H9 (cell line): Measurements from ENCODE around the gene HELQ. TPM values are rescaled to one million over a fixed set of nuclear protein-coding genes. Genes with fewer than 3 reads are reported as not detected.
"Not testable (repeated sequence)": the region's sequence is repeated elsewhere in the genome, so short reads cannot be mapped to it uniquely, and the experiment has no call there.

Experiments
- DNase-seq: peaks from one replicate; pipeline ENCODE4 v3.0.0-alpha.2; 2017
- H2AFZ ChIP-seq: one replicate; pipeline ENCODE4 v1.6.1; 2013; ENCODE audit warnings: mild to moderate bottlenecking, low read length, control low read depth, moderate library complexity
- H2AK5ac ChIP-seq: 2 replicates; pipeline ENCODE4 v1.6.1; 2013; ENCODE audit warnings: low read length, control low read depth, mixed read lengths; ENCODE audit not compliant: insufficient read length
- H2BK120ac ChIP-seq: one replicate; pipeline ENCODE4 v1.6.1; 2013; ENCODE audit warnings: low read depth, mild to moderate bottlenecking, low read length, control low read depth, inconsistent platforms; ENCODE audit not compliant: poor library complexity, severe bottlenecking
- H2BK12ac ChIP-seq: 2 replicates; pipeline ENCODE4 v1.6.1; 2013; ENCODE audit warnings: low read length, control low read depth, mixed read lengths, low read depth; ENCODE audit not compliant: insufficient read length
- H2BK15ac ChIP-seq: 2 replicates; pipeline ENCODE4 v1.6.1; 2013; ENCODE audit warnings: low read depth, low read length, control low read depth
- H2BK20ac ChIP-seq: one replicate; pipeline ENCODE4 v1.6.1; 2013; ENCODE audit warnings: low read depth, mild to moderate bottlenecking, low read length, control low read depth, inconsistent platforms; ENCODE audit not compliant: poor library complexity, severe bottlenecking
- H2BK5ac ChIP-seq: 2 replicates; pipeline ENCODE4 v1.6.1; 2013; ENCODE audit warnings: low read length, control low read depth, mixed read lengths; ENCODE audit not compliant: insufficient read length
- H3K14ac ChIP-seq: 2 replicates; pipeline ENCODE4 v1.6.1; 2013; ENCODE audit warnings: low read length, control low read depth; ENCODE audit not compliant: insufficient read depth
- H3K18ac ChIP-seq: 2 replicates; pipeline ENCODE4 v1.6.1; 2013; ENCODE audit warnings: low read depth, mild to moderate bottlenecking, mixed read lengths, low read length, control low read depth; ENCODE audit not compliant: insufficient read length
- H3K23ac ChIP-seq: 2 replicates; pipeline ENCODE4 v1.6.1; 2013; ENCODE audit warnings: low read length, control low read depth, mixed read lengths, low read depth; ENCODE audit not compliant: insufficient read length
- H3K23me2 ChIP-seq: 2 replicates; pipeline ENCODE4 v1.6.1; 2013; ENCODE audit warnings: low read depth, mild to moderate bottlenecking, mixed read lengths, low read length, control low read depth; ENCODE audit not compliant: insufficient read length, poor library complexity, severe bottlenecking
- H3K27ac ChIP-seq: 2 replicates; pipeline ENCODE4 v1.5.1; 2013; ENCODE audit warnings: low read length, control low read depth, mixed read lengths, low read depth; ENCODE audit not compliant: insufficient read length
- H3K27me3 ChIP-seq: 2 replicates; pipeline ENCODE4 v1.6.1; 2013; ENCODE audit warnings: low read length, control low read depth, inconsistent platforms; ENCODE audit not compliant: insufficient read depth
- H3K4ac ChIP-seq: 2 replicates; pipeline ENCODE4 v1.6.1; 2013; ENCODE audit warnings: low read depth, mild to moderate bottlenecking, control low read depth, inconsistent platforms, low read length, moderate library complexity
- H3K4me1 ChIP-seq: 2 replicates; pipeline ENCODE4 v1.6.1; 2013; ENCODE audit warnings: low read length, control low read depth, inconsistent platforms; ENCODE audit not compliant: insufficient read depth
- H3K4me2 ChIP-seq: 2 replicates; pipeline ENCODE4 v1.6.1; 2013; ENCODE audit warnings: low read length, control low read depth, mixed read lengths; ENCODE audit not compliant: insufficient read length, insufficient read depth
- H3K56ac ChIP-seq: 2 replicates; pipeline ENCODE4 v1.6.1; 2013; ENCODE audit warnings: low read depth, mild to moderate bottlenecking, mixed read lengths, low read length, control low read depth; ENCODE audit not compliant: insufficient read length
- H3K79me1 ChIP-seq: 2 replicates; pipeline ENCODE4 v1.6.1; 2013; ENCODE audit warnings: low read depth, mild to moderate bottlenecking, moderate library complexity, low read length, control low read depth, inconsistent platforms; ENCODE audit not compliant: insufficient read depth, poor library complexity, severe bottlenecking
- H3K79me2 ChIP-seq: 2 replicates; pipeline ENCODE4 v1.6.1; 2013; ENCODE audit warnings: low read length, control low read depth, inconsistent platforms; ENCODE audit not compliant: insufficient read depth
- H3K9ac ChIP-seq: 2 replicates; pipeline ENCODE4 v1.6.1; 2013; ENCODE audit warnings: low read length, control low read depth, mixed read lengths; ENCODE audit not compliant: insufficient read length; ENCODE audit errors: extremely low read depth
- H3K9me3 ChIP-seq: one replicate; pipeline ENCODE4 v1.6.1; 2013; ENCODE audit warnings: low read depth, low read length, inconsistent platforms; ENCODE audit not compliant: control insufficient read depth
- H3T11ph ChIP-seq: one replicate; pipeline ENCODE4 v1.6.1; 2013; ENCODE audit warnings: mild to moderate bottlenecking, low read length, control low read depth, inconsistent platforms
- H4K20me1 ChIP-seq: one replicate; pipeline ENCODE4 v1.6.1; 2013; ENCODE audit not compliant: control insufficient read depth, insufficient read length, insufficient read depth
- H4K5ac ChIP-seq: 2 replicates; pipeline ENCODE4 v1.6.1; 2013; ENCODE audit warnings: low read depth, mild to moderate bottlenecking, mixed read lengths, low read length, control low read depth; ENCODE audit not compliant: insufficient read length
- H4K8ac ChIP-seq: replicated peaks from 2 replicates; pipeline ENCODE4 v1.6.1; 2013; ENCODE audit warnings: low read length, control low read depth, mixed read lengths, low read depth; ENCODE audit not compliant: insufficient read length
- H4K91ac ChIP-seq: 2 replicates; pipeline ENCODE4 v1.6.1; 2013; ENCODE audit warnings: low read depth, mild to moderate bottlenecking, moderate library complexity, mixed read lengths, low read length, control low read depth; ENCODE audit not compliant: insufficient read length
- H3K27ac Mint-ChIP-seq, 3 experiments: 2 replicates in 2 of 3; 3 replicates in 1 of 3; pipeline ENCODE4 v1.8.0; 2020 to 2021; ENCODE audit warnings: mixed read lengths in 3 of 3, mild to moderate bottlenecking in 1 of 3, moderate library complexity in 1 of 3
- H3K27me3 Mint-ChIP-seq: 2 replicates; pipeline ENCODE4 v1.8.0; 2021; ENCODE audit warnings: low read depth, mild to moderate bottlenecking, moderate library complexity, mixed read lengths
- H3K36me3 Mint-ChIP-seq, 3 experiments: 2 replicates in 2 of 3; 3 replicates in 1 of 3; pipeline ENCODE4 v1.8.0; 2020 to 2021; ENCODE audit warnings: low read depth in 3 of 3, mixed read lengths in 3 of 3; ENCODE audit not compliant: insufficient read depth in 1 of 3
- H3K4me1 Mint-ChIP-seq, 2 experiments: 2 replicates each; pipeline ENCODE4 v1.8.0; 2020; ENCODE audit warnings: mixed read lengths in 2 of 2
- H3K4me3 Mint-ChIP-seq, 2 experiments: 2 replicates in 1 of 2; 3 replicates in 1 of 2; pipeline ENCODE4 v1.8.0; 2020 to 2021; ENCODE audit warnings: mild to moderate bottlenecking in 2 of 2, mixed read lengths in 2 of 2, moderate library complexity in 1 of 2
- H3K9me3 Mint-ChIP-seq, 2 experiments: 2 replicates in 1 of 2; 3 replicates in 1 of 2; pipeline ENCODE4 v1.8.0; 2020; ENCODE audit warnings: mild to moderate bottlenecking in 2 of 2, mixed read lengths in 2 of 2, moderate library complexity in 1 of 2
- WGBS: extraction: QIAGEN DNeasy Blood & Tissue Kit; methylation state at CpG from one replicate; pipeline ENCODE4 v1.1.7; 2013; ENCODE audit warnings: missing lambda C conversion rate, low lambda C conversion rate, mixed read lengths; ENCODE audit not compliant: insufficient read length; ENCODE audit errors: extremely low coverage; 5-methylcytosine and 5-hydroxymethylcytosine counted together
- total RNA-seq: library from RNA; stranded (reverse); gene quantifications from 2 replicates; pipeline ENCODE4 v1.2.1, GENCODE V29; 2021
- TF ChIP-seq, protein P1 (sequence below): fragments of 200-600 bp; sonication (generic); conservative IDR thresholded peaks from 3 replicates; pipeline ENCODE4 v1.8.0; 2021; ENCODE audit warnings: antibody characterized with exemption, mild to moderate bottlenecking

Gene HELQ
- total RNA-seq, 1 experiment from 2014 or later, result 16.2 TPM

- H3K23ac ChIP-seq, result no peak overlapping the region
- no peak overlapping the region for H3K27ac Mint-ChIP-seq
- no peak for DNase-seq
- no peak overlapping the region for H3K4ac ChIP-seq
- no peak overlapping the region for H3K27ac ChIP-seq
- H2BK12ac ChIP-seq, result no peak overlapping the region
- H2BK5ac ChIP-seq, result no peak overlapping the region
- no peak overlapping the region for H2BK20ac ChIP-seq
- no peaks in the 10 kb centered on the region for H3K9me3 Mint-ChIP-seq
- H3K27me3 ChIP-seq, result no peaks in the 10 kb centered on the region
- no peaks in the 10 kb centered on the region for H3K79me1 ChIP-seq
- H3K4me3 Mint-ChIP-seq, result no peak overlapping the region
- no peak overlapping the region for H3T11ph ChIP-seq
- TF ChIP-seq, protein P1, sequence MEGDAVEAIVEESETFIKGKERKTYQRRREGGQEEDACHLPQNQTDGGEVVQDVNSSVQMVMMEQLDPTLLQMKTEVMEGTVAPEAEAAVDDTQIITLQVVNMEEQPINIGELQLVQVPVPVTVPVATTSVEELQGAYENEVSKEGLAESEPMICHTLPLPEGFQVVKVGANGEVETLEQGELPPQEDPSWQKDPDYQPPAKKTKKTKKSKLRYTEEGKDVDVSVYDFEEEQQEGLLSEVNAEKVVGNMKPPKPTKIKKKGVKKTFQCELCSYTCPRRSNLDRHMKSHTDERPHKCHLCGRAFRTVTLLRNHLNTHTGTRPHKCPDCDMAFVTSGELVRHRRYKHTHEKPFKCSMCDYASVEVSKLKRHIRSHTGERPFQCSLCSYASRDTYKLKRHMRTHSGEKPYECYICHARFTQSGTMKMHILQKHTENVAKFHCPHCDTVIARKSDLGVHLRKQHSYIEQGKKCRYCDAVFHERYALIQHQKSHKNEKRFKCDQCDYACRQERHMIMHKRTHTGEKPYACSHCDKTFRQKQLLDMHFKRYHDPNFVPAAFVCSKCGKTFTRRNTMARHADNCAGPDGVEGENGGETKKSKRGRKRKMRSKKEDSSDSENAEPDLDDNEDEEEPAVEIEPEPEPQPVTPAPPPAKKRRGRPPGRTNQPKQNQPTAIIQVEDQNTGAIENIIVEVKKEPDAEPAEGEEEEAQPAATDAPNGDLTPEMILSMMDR, result no peak
- no peak overlapping the region for H3K4me2 ChIP-seq
- H3K56ac ChIP-seq, result no peak overlapping the region
- H3K27me3 Mint-ChIP-seq, result no peaks in the 10 kb centered on the region; the same call in none of the 2 replicates
- H4K8ac ChIP-seq, result no peak overlapping the region
- no peaks in the 10 kb centered on the region for H3K79me2 ChIP-seq
- no peaks in the 10 kb centered on the region for H3K9me3 ChIP-seq
- no peak overlapping the region for H3K18ac ChIP-seq
- H2BK15ac ChIP-seq, result no peak overlapping the region
- no peaks in the 10 kb centered on the region for H3K36me3 Mint-ChIP-seq
- no peak overlapping the region for H2BK120ac ChIP-seq
- no peak overlapping the region for H3K14ac ChIP-seq
- H3K4me1 Mint-ChIP-seq, result no peaks in the 10 kb centered on the region
- no peak overlapping the region for H4K91ac ChIP-seq
- no peaks in the 10 kb centered on the region for H4K20me1 ChIP-seq
- H3K9ac ChIP-seq, result no peak overlapping the region
- H3K4me1 ChIP-seq, result no peaks in the 10 kb centered on the region
- no peak overlapping the region for H4K5ac ChIP-seq
- no CpG with 5 or more reads among the region's 1 CpG for WGBS
- H3K23me2 ChIP-seq, result no peaks in the 10 kb centered on the region
- no peak overlapping the region for H2AFZ ChIP-seq
- no peak overlapping the region for H2AK5ac ChIP-seq
Measured at GRCh38 chr4:83498187-83498586, 42.6 kb upstream of the HELQ start.

DNA sequence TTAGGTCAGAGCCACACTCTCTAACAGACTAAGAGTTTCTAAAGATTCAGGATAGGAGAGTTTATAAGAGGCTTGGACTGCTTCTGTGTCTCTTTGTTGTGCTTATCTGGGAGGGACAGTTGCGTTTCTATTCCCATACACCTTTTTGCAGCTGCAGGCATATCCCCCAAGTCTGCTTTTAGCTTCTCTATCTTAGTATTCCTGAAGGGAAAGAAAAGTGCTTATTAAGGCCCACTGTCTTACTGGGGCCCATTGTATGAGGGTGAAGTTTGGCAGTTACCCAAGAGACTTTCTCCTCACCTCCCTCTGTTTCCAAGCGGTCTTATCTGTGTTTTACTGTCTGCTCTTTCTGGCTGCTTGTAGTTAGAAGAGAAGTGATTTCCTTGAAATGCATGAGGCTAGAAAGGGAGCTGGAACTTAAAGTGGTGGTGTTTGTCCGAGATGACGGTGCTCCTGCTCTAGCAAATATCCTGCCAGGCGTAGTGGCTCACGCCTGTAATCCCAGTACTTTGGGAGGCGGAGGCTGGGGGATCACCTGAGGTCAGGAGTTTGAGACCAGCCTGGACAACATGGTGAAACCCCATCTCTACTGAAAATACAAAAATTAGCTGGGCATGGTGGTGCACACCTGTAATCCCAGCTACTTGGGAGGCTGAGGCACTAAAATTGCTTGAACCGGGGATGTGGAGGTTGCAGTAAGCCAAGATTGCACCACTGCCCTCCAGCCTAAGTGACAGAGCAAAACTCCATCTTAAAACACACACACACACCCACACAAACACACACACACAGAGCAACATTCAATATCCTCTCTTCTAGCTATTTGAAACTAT lies 40.7 kb upstream of the HELQ start:
- not testable (repeated sequence) for H3K27ac ChIP-seq, H3K9me3 Mint-ChIP-seq, H3T11ph ChIP-seq, H3K56ac ChIP-seq, H2AFZ ChIP-seq, H2BK15ac ChIP-seq, H4K20me1 ChIP-seq, H4K8ac ChIP-seq, H2BK20ac ChIP-seq, H2AK5ac ChIP-seq, H3K79me1 ChIP-seq, H4K91ac ChIP-seq, H3K4me1 Mint-ChIP-seq, H3K27me3 Mint-ChIP-seq, H2BK12ac ChIP-seq, DNase-seq, H3K36me3 Mint-ChIP-seq, H3K4me2 ChIP-seq, H3K23me2 ChIP-seq, H3K4me3 Mint-ChIP-seq, H4K5ac ChIP-seq, H3K23ac ChIP-seq, H2BK5ac ChIP-seq, H3K9ac ChIP-seq, H3K14ac ChIP-seq, H3K18ac ChIP-seq, H3K9me3 ChIP-seq, H3K4me1 ChIP-seq, H2BK120ac ChIP-seq, H3K27me3 ChIP-seq, H3K79me2 ChIP-seq, H3K4ac ChIP-seq
- WGBS, result no CpG with 5 or more reads among the region's 8 CpGs
- H3K27ac Mint-ChIP-seq, result peak overlapping the region in 1 of 3 experiments; percentile 29; a peak in 2 of 7 replicates
